NT2/D1 (cell line): ENCODE measurements around the gene HOXC13.

Experiments
- SUZ12 ChIP-seq: IDR thresholded peaks from 2 replicates; pipeline ENCODE4 v1.6.1; 2011; ENCODE audit not compliant: insufficient read length, insufficient read depth; ENCODE audit errors: extremely low read depth
- YY1 ChIP-seq: IDR thresholded peaks from 2 replicates; pipeline ENCODE4 v1.6.1; 2011; ENCODE audit not compliant: insufficient read length, insufficient read depth
- ZNF274 ChIP-seq: IDR thresholded peaks from 2 replicates; pipeline ENCODE4 v1.6.1; 2011; ENCODE audit warnings: mild to moderate bottlenecking, low read depth, low read length

DNA sequence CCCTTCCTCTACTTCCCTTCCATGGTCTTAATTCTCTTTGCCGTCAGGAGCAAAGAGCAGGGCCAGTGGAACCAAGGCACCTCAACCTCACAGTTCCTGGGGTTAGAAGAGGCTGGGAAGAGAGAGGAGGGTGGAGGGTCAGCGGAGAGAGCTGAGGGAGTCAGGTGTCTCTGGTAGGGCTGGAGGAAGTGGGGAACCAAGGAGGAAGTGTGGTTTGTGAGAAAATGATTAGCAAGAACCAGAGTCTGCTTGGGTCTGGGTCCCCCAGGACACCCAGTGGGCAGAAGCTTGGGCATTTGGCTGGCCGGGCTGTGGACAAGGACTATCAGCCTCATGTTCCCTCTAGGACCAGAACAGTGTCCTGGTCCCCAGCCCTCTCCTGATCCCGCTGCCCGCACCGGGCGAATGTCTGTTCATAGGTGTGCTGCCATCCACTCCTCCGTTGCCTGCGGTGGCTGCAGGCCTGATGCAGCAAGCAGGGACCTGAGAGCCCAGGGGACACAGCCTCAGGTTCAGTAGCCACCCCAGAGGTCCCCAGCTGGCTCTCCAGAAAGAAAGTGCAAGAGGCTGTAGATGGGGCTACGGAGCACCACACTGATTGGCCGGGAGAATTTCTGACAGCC, 18.4 kb downstream of the HOXC13 start:
- TF ChIP-seq ZNF274 (no peak), YY1 (no peak), SUZ12 (peak; percentile 58)
